Choroid plexus epithelial cell (primary cell): Measurements from ENCODE around the gene NR2F2.

ENCODE experiments used
- DNase-seq: peaks from one replicate; pipeline ENCODE4 v3.0.0-alpha.2; 2010; ENCODE audit warnings: low read depth
- H3K4me3 ChIP-seq: 2 replicates; pipeline ENCODE4 v1.5.1; 2011; ENCODE audit warnings: low read depth, mild to moderate bottlenecking, control low read depth, low read length, moderate library complexity
- CTCF ChIP-seq: conservative IDR thresholded peaks from 2 replicates; pipeline ENCODE4 v1.5.1; 2011; ENCODE audit warnings: low read depth, mild to moderate bottlenecking, control low read depth, inconsistent platforms, low read length, moderate library complexity

Gene NR2F2

GRCh38 chr15:96296264-96296663, 34.2 kb upstream of the NR2F2 start:
- peak; percentile 86 for DNase-seq
- H3K4me3 ChIP-seq: no peak overlapping the region
- TF ChIP-seq CTCF: no peak

- TF ChIP-seq CTCF: no peak
- H3K4me3 ChIP-seq: no peak overlapping the region
- DNase-seq: no peak
Observed at GRCh38 chr15:96297783-96298182, 32.7 kb upstream of the NR2F2 start.

GRCh38 chr15:96298217-96298616, 32.3 kb upstream of the NR2F2 start:
- DNase-seq: no peak
- H3K4me3 ChIP-seq: no peak overlapping the region
- no peak for TF ChIP-seq CTCF

GRCh38 chr15:96300836-96301235, 29.7 kb upstream of the NR2F2 start:
- no peak overlapping the region for H3K4me3 ChIP-seq
- no peak for TF ChIP-seq CTCF
- DNase-seq: no peak

- no peak overlapping the region for H3K4me3 ChIP-seq
- DNase-seq: no peak
- TF ChIP-seq CTCF: no peak
Observed at GRCh38 chr15:96303503-96304056, 26.9 kb upstream of the NR2F2 start.

- no peak for DNase-seq
- no peak overlapping the region for H3K4me3 ChIP-seq
- no peak for TF ChIP-seq CTCF
Observed at GRCh38 chr15:96304839-96305238, 25.7 kb upstream of the NR2F2 start.

GRCh38 chr15:96306321-96306720, 24.2 kb upstream of the NR2F2 start:
- no peak for TF ChIP-seq CTCF
- no peak overlapping the region for H3K4me3 ChIP-seq
- no peak for DNase-seq
